ENCODE measurements around the gene NFIB. TPM values are rescaled to one million over a fixed set of nuclear protein-coding genes. Genes with fewer than 3 reads are reported as not detected.

The NFIB gene
- total RNA-seq, 1 donor from 2014 or later = 1.5 TPM

DNA sequence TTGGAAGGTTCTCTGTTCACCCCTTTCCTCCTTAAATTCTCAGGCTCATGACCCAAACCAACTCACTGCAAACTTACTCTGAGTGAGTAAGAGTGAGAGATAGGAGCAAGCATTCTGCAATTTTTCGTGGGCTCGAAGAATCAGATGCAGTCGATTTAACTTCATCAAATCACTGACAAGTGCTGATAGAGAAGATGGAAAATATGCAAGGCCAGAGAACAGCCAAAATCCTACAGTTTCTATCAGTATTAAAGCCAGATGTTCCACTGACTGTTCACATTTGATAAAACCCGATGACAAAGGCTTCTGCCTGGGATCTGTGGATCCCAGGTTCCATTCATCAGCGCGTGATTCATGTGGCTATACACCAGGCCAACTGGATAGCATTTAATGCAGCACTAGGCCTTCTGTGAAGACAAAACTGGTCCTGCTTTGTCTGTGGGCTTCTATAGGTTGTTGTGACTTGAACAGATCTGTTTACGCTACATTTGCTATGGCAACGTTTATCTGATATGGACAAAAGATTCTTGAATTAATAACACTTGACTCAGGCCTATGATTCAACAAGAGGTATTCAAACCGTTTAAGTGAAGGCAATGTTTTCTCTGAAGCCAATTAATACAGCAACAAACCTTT is 251.2 kb downstream of the NFIB start:
- Mint-ChIP-seq H3K27me3 (ENCODE audit: unreplicated experiment) (peaks cover 4% of the 10 kb centered on the region), H3K27ac (ENCODE audit: unreplicated experiment) (no peak overlapping the region), H3K36me3 (ENCODE audit: unreplicated experiment) (no peaks in the 10 kb centered on the region), H3K4me1 (ENCODE audit: low read depth, unreplicated experiment) (no peaks in the 10 kb centered on the region), H3K9me3 (ENCODE audit: unreplicated experiment) (no peaks in the 10 kb centered on the region), H3K4me3 (ENCODE audit: unreplicated experiment) (no peak overlapping the region)
- no peak for DNase-seq
- TF ChIP-seq, protein P1, sequence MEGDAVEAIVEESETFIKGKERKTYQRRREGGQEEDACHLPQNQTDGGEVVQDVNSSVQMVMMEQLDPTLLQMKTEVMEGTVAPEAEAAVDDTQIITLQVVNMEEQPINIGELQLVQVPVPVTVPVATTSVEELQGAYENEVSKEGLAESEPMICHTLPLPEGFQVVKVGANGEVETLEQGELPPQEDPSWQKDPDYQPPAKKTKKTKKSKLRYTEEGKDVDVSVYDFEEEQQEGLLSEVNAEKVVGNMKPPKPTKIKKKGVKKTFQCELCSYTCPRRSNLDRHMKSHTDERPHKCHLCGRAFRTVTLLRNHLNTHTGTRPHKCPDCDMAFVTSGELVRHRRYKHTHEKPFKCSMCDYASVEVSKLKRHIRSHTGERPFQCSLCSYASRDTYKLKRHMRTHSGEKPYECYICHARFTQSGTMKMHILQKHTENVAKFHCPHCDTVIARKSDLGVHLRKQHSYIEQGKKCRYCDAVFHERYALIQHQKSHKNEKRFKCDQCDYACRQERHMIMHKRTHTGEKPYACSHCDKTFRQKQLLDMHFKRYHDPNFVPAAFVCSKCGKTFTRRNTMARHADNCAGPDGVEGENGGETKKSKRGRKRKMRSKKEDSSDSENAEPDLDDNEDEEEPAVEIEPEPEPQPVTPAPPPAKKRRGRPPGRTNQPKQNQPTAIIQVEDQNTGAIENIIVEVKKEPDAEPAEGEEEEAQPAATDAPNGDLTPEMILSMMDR (IDR thresholded peaks at IDR 0.05; ENCODE audit: partially characterized antibody, unreplicated experiment) = no peak

DNA sequence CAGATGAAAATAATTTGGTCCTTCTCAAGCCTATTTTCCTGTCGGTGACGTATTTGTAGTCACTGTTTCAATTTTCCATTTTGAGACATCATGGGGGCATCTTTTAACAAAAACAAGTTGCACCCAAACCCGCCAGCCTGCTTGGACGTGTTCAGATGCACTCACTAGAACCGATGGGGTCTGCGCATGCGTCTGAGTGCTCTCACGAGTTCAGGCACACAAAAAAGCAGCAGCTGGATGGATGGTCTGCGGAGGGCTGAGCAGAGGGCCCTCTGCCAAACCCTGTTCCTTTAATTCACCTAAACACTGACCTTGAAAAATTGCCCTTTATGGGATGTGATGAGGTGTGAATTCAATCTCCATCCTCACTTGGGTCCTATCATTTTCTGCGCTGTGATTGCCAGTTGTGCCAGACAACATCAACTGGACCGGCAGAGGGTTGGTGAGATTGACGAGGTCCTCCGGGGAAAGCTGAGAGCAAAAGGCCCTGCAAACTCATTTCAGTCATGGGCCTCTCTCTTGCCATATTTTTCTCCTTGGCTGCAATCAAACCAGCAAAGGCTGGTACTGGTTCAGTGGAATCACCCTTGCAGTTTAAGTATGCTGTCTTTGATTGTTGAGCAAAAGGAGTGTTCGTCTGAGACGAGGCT is 251.9 kb downstream of the NFIB start:
- TF ChIP-seq, protein P1 (IDR thresholded peaks at IDR 0.05; ENCODE audit: partially characterized antibody, unreplicated experiment) = no peak
- H3K4me1 Mint-ChIP-seq (ENCODE audit: low read depth, unreplicated experiment) = no peaks in the 10 kb centered on the region
- no peak overlapping the region for H3K27ac Mint-ChIP-seq (ENCODE audit: unreplicated experiment)
- H3K4me3 Mint-ChIP-seq (ENCODE audit: unreplicated experiment) = no peak overlapping the region
- H3K27me3 Mint-ChIP-seq (ENCODE audit: unreplicated experiment) = peaks cover 4% of the 10 kb centered on the region
- no peaks in the 10 kb centered on the region for H3K36me3 Mint-ChIP-seq (ENCODE audit: unreplicated experiment)
- H3K9me3 Mint-ChIP-seq (ENCODE audit: unreplicated experiment) = no peaks in the 10 kb centered on the region
- DNase-seq = no peak

DNA sequence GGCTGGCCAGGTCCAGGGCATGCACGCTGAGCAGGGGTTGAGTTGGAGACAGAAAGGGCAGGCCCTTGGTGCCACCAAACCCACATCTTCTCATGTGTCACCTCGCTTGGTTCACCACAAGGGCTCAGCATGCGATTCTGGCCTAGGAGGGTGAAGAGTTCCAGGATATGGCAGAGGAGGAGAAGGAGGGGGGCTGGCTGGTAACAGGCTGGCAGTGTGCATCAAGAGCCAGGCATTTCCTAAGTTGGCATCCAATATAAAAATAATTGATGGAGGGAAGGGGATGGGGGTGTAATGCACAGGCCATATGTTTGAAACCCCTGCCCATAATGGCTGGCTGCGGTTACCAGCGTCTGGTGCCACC is 255.6 kb downstream of the NFIB start:
- peaks cover 7% of the 10 kb centered on the region for H3K4me1 Mint-ChIP-seq (ENCODE audit: low read depth, unreplicated experiment)
- no peak overlapping the region for H3K27ac Mint-ChIP-seq (ENCODE audit: unreplicated experiment)
- H3K27me3 Mint-ChIP-seq (ENCODE audit: unreplicated experiment) = peaks cover 4% of the 10 kb centered on the region
- no peaks in the 10 kb centered on the region for H3K36me3 Mint-ChIP-seq (ENCODE audit: unreplicated experiment)
- no peaks in the 10 kb centered on the region for H3K9me3 Mint-ChIP-seq (ENCODE audit: unreplicated experiment)
- TF ChIP-seq, protein P1 (IDR thresholded peaks at IDR 0.05; ENCODE audit: partially characterized antibody, unreplicated experiment) = no peak
- H3K4me3 Mint-ChIP-seq (ENCODE audit: unreplicated experiment) = no peak overlapping the region
- DNase-seq = no peak

DNA sequence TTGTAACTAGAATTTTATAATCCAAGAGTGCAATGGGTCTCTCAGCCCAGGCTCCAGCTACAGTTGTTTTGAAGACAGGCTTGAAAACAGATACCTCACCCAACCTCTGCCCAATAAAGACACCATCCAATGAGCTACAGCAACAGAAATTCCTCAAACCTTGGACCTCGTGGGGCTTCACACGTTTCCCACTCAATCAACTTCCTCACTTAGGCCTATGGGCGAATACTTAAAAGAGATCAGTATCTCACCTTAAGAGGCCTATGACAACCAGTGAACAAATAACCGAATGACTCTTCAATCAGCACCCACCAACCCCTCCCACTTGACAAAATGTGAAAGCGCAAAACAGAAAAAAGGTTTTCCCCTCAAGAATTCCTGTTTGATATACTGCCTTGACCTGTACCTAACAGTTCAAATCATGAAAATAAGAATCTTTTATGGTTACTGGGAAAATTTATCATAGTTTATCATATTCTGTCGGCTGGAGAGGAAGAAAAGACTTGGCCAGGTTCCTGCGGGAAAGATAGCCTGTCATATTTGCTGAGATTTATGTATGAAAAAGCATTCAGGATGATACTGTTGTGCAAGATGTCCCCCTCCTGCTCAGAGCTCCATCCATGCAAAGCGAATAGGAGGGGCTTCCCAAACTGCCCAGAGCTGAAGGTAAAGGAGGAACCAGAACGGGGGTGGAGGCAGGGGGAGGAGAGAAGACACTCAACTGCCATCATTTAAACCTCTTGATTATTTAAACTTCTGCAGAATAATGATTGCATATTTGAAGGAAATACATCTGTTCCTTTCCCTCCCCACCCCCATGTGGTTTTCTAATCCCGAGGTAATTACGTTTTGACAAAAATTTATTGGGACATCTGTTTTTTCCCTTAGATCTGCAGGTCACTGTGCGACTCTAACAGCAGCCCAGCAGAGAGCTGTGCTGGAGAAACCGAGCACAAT is 256.3 kb downstream of the NFIB start:
- H3K27me3 Mint-ChIP-seq (ENCODE audit: unreplicated experiment) = peaks cover 4% of the 10 kb centered on the region
- TF ChIP-seq, protein P1 (IDR thresholded peaks at IDR 0.05; ENCODE audit: partially characterized antibody, unreplicated experiment) = no peak
- no peak overlapping the region for H3K4me3 Mint-ChIP-seq (ENCODE audit: unreplicated experiment)
- no peak overlapping the region for H3K27ac Mint-ChIP-seq (ENCODE audit: unreplicated experiment)
- no peaks in the 10 kb centered on the region for H3K9me3 Mint-ChIP-seq (ENCODE audit: unreplicated experiment)
- H3K4me1 Mint-ChIP-seq (ENCODE audit: low read depth, unreplicated experiment) = peaks cover 7% of the 10 kb centered on the region
- H3K36me3 Mint-ChIP-seq (ENCODE audit: unreplicated experiment) = no peaks in the 10 kb centered on the region
- no peak for DNase-seq

Data from glutamatergic neuron (in vitro differentiated cells).